Esophagus squamous epithelium (tissue), 5 donors: ENCODE results near the gene MUC4. TPM values are rescaled to one million over a fixed set of nuclear protein-coding genes. Genes with fewer than 3 reads are reported as not detected.
"Not testable (repeated sequence)": the region's sequence is repeated elsewhere in the genome, so short reads cannot be mapped to it uniquely, and the experiment has no call there.

Source experiments
- DNase-seq: peaks from one replicate; lab custom pipeline; 2025; lab: John Stamatoyannopoulos, UW
- H3K27ac ChIP-seq, 4 donors: fragments of 200-600 bp; sonication (generic); one replicate each; pipeline ENCODE4 v1.5.1; 2016 to 2019; ENCODE audit warnings: mild to moderate bottlenecking in 1 of 4
- H3K27me3 ChIP-seq, 4 donors: fragments of 200-600 bp; sonication (generic); 1 replicate in 3 of 4; 2 replicates in 1 of 4; pipeline versions ENCODE4 v1.5.1 to v1.6.0; 2017 to 2021; ENCODE audit warnings: antibody characterized with exemption in 1 of 4
- H3K36me3 ChIP-seq, 3 donors: fragments of 200-600 bp; sonication (generic); one replicate each; pipeline ENCODE4 v1.5.1; 2016 to 2019
- H3K4me1 ChIP-seq, 3 donors: fragments of 200-600 bp; sonication (generic); one replicate each; pipeline ENCODE4 v1.5.1; 2017 to 2019
- H3K4me3 ChIP-seq, 4 donors: fragments of 200-600 bp; sonication (generic); 1 replicate in 3 of 4; 2 replicates in 1 of 4; pipeline ENCODE4 v1.5.1; 2016 to 2019; ENCODE audit warnings: mild to moderate bottlenecking in 2 of 4, moderate library complexity in 1 of 4
- H3K9me3 ChIP-seq, 3 donors: fragments of 200-600 bp; sonication (generic); one replicate each; pipeline ENCODE4 v1.5.1; 2016 to 2019
- POLR2A ChIP-seq, 4 donors: fragments of 450-650 bp; IDR thresholded peaks; one replicate each; pipeline ENCODE4 v1.6.1; 2017; ENCODE audit warnings: antibody characterized with exemption in 4 of 4, mild to moderate bottlenecking in 4 of 4, moderate library complexity in 3 of 4
- WGBS, 2 donors: methylation state at CpG; one replicate each; pipeline ENCODE4 v1.1.5; 2018; 5-methylcytosine and 5-hydroxymethylcytosine counted together
- intact Hi-C: fragments of 100-400 bp; cut with DNase I; formaldehyde crosslinking; loops from one replicate; pipeline ENCODE4 v1.15.0; 2022
- total RNA-seq, 4 donors: library from RNA; depleted of rRNA; stranded (reverse); fragments of >200 nt; gene quantifications; one replicate each; pipeline ENCODE4 v1.1.0, GENCODE V29; 2016
- TF ChIP-seq, protein P1 (sequence below), 6 experiments: fragments of 450-650 bp in 4 of 6; fragments of 200-600 bp in 2 of 6; sonication (generic) in 2 of 6; IDR thresholded peaks; one replicate each; pipeline ENCODE4 v1.5.1; 2016 to 2019; ENCODE audit warnings: antibody characterized with exemption in 6 of 6, mild to moderate bottlenecking in 4 of 6, moderate library complexity in 4 of 6
- donor health status: DM: yes; HTN: yes; CAD: no.

Gene MUC4
- total RNA-seq, 4 donors from 2014 or later, result 11.1 to 51.6 (median 32.2) TPM

DNA sequence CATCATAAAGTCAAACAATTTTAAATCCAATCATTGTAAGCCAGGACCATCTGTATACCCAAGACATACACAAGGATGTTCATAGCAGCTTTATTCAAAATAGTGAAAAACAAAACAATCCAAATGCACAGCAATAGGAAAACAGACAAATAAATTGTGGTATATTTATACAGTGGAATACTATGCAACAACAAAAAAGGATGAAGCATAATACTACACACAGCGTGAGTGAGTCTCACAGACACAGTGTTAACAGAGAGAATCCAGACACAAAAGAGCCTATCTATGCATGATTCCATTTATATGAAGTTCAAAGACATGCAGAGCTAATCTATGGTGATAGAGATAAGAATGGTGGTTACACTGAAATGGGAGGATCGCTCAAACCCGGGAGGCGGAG lies 96.6 kb downstream of the MUC4 start:
- Histone ChIP-seq H3K4me1 (peaks cover 5 to 46% (median 14%) of the 10 kb centered on the region in 3 donors), H3K9me3 (no peaks in the 10 kb centered on the region), H3K36me3 (peaks cover 0 to 30% (median 8%) of the 10 kb centered on the region in 3 donors), H3K27ac (peak overlapping the region in 2 of 4 donors; percentile 74 to 76), H3K4me3 (no peak overlapping the region), H3K27me3 (no peaks in the 10 kb centered on the region)
- no peak for DNase-seq
- intact Hi-C loops, result no loop called here
- WGBS, 2 donors, result 68 to 91% methylated on average over 4 of the region's 4 CpGs
- TF ChIP-seq POLR2A (IDR thresholded peaks at IDR 0.05), result no peak
- TF ChIP-seq, protein P1, sequence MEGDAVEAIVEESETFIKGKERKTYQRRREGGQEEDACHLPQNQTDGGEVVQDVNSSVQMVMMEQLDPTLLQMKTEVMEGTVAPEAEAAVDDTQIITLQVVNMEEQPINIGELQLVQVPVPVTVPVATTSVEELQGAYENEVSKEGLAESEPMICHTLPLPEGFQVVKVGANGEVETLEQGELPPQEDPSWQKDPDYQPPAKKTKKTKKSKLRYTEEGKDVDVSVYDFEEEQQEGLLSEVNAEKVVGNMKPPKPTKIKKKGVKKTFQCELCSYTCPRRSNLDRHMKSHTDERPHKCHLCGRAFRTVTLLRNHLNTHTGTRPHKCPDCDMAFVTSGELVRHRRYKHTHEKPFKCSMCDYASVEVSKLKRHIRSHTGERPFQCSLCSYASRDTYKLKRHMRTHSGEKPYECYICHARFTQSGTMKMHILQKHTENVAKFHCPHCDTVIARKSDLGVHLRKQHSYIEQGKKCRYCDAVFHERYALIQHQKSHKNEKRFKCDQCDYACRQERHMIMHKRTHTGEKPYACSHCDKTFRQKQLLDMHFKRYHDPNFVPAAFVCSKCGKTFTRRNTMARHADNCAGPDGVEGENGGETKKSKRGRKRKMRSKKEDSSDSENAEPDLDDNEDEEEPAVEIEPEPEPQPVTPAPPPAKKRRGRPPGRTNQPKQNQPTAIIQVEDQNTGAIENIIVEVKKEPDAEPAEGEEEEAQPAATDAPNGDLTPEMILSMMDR (IDR thresholded peaks at IDR 0.05), result no peak

DNA sequence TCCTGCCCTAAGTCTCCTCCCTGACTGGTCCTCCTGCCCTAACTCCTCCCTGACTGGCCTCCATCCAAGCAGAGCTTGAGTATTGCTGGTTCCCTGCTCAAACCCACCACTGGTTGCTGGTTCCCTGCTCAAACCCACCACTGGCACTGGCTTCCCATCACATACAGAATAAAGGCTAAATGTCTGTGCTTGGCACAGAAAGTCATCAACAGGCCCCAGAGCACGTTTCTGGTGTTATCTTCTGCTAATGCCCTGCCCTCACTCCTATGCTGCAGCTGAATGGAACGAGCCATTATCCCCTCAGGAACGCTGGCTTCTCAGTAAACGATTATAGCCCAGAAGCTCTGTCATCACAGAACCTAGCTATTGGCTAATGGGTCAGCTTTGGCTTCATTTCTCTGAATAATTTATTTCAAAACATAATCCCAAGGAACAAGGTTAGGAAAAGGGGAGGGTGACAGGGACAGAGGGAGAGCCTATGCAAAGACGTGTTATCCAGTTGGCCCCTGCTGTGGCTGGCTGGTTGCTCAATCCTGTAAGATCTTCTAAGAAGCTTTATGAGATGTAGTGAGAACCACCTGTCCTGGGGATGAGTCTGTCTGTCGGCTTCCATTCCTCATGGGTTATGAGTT lies 97.2 kb downstream of the MUC4 start:
- TF ChIP-seq, protein P1 (IDR thresholded peaks at IDR 0.05), result no peak
- no peak for TF ChIP-seq POLR2A (IDR thresholded peaks at IDR 0.05)
- H3K36me3 ChIP-seq, result peaks cover 0 to 34% (median 8%) of the 10 kb centered on the region in 3 donors
- no peak overlapping the region for H3K4me3 ChIP-seq
- intact Hi-C loops, result no loop called here
- H3K27me3 ChIP-seq, result no peaks in the 10 kb centered on the region
- H3K9me3 ChIP-seq, result no peaks in the 10 kb centered on the region
- 71 to 89% methylated on average over 4 to 6 of the region's 6 CpGs for WGBS, 2 donors
- peaks cover 5 to 39% (median 14%) of the 10 kb centered on the region in 3 donors for H3K4me1 ChIP-seq
- no peak for DNase-seq
- peak overlapping the region in 2 of 4 donors; percentile 2 to 76 for H3K27ac ChIP-seq

DNA sequence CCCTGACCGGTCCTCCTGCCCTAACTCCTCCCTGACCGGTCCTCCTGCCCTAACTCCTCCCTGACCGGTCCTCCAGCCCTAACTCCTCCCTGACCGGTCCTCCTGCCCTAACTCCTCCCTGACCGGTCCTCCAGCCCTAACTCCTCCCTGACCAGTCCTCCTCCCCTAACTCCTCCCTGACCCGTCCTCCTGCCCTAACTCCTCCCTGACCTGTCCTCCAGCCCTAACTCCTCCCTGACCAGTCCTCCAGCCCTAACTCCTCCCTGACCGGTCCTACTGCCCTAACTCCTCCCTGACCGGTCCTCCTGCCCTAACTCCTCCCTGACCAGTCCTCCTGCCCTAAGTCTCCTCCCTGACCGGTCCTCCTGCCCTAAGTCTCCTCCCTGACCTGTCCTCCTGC lies 98.6 kb downstream of the MUC4 start:
- 41% methylated on average over 8 of the region's 9 CpGs; no CpG with 5 or more reads in 1 of the 2 donors for WGBS, 2 donors
- Histone ChIP-seq H3K4me1 (peaks cover 5 to 26% (median 14%) of the 10 kb centered on the region in 3 donors), H3K36me3 (peaks cover 0 to 47% (median 8%) of the 10 kb centered on the region in 3 donors)

DNA sequence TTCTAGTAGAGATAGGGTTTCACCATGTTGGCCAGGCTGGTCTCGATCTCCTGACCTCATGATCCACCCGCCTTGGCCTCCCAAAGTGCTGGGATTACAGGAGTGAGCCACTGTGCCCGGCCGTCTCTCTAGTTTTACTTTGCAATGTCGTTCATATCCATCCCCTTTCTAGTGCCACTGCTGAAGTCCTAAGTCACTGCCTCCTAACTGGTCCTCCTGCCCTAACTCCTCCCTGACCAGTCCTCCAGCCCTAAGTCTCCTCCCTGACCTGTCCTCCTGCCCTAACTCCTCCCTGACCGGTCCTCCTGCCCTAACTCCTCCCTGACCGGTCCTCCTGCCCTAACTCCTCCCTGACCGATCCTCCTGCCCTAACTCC lies 99.2 kb downstream of the MUC4 start:
- H3K9me3 ChIP-seq, H3K27me3 ChIP-seq, DNase-seq, H3K4me3 ChIP-seq, H3K27ac ChIP-seq, intact Hi-C loops: not testable (repeated sequence)
- Histone ChIP-seq H3K36me3 (peaks cover 0 to 50% (median 8%) of the 10 kb centered on the region in 3 donors), H3K4me1 (peaks cover 5 to 22% (median 14%) of the 10 kb centered on the region in 3 donors)
- WGBS, 2 donors, result 76 to 84% methylated on average over 7 to 8 of the region's 8 CpGs

More for the DNA sequence above, 98.6 kb downstream of the MUC4 start:
- intact Hi-C loops, H3K4me3 ChIP-seq, H3K9me3 ChIP-seq, DNase-seq, H3K27me3 ChIP-seq, H3K27ac ChIP-seq: not testable (repeated sequence)

DNA sequence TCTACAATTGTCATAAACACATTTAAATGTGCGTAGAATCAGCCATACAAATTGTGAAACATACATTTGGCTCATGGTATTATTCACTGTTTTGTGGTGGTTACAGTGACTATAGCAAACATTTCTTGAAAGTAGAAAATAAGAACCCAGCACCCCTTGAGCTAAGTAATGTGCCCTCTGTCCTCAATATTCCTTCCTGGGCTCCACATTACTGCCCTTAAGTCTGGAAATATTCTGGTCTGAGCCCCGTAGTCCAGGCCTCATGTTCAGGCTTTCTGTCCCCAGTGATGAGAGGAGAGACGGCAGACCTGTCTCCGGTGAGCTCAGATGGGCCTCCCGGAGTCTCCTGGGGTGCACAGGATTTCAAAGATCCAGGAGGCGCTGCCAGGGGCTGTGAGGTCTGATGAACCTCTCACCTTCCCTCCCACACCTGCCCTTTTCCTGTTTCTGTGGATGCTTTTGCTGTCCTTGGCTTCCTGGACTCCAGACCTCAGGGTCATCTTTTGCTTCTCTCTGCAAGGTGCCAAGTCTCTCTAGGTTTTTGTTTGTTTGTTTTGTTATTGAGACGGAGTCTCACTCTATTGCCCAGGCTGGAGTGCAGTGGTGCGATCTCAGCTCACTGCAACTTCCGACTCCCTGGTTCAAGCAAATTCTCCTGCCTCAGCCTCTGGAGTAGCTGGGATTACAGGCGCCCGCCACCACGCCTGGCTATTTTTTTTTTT lies 99.8 kb downstream of the MUC4 start:
- 82 to 90% methylated on average over 12 of the region's 12 CpGs for WGBS, 2 donors

DNA sequence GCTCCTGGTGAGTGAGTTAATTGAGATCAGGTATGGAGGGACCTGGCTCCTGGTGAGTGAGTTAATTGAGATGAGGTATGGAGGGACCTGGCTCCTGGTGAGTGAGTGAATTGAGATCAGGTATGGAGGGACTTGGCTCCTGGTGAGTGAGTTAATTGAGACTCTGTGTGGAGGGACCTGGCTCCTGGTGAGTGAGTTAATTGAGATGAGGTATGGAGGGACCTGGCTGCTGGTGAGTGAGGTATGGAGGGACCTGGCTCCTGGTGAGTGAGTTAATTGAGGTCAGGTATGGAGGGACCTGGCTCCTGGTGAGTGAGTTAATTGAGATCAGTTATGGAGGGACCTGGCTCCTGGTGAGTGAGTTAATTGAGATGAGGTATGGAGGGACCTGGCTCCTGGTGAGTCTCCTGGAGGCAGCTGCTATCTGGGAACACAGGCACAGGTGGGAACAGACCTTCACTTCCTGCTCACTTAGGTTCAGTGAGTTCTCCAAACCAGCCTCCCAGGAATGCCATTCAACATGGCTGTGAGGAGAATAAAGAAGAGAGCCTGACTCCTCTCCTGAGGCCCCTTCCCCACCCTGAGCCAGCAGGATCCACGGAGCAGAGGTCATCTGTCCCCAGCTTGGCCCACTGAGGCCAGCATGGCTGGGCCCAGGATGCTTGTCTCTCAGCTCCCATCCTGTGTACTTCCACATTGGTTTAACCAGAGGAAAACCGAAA lies 100.5 kb downstream of the MUC4 start:
- H3K4me1 ChIP-seq, H3K27ac ChIP-seq, DNase-seq, intact Hi-C loops, H3K27me3 ChIP-seq, H3K9me3 ChIP-seq, H3K4me3 ChIP-seq: not testable (repeated sequence)
- WGBS, 2 donors, result 67 to 100% methylated on average over 1 to 2 of the region's 2 CpGs
- H3K36me3 ChIP-seq, result peaks cover 0 to 50% (median 8%) of the 10 kb centered on the region in 3 donors

More for the DNA sequence above, 99.8 kb downstream of the MUC4 start:
- peaks cover 0 to 50% (median 8%) of the 10 kb centered on the region in 3 donors for H3K36me3 ChIP-seq
- intact Hi-C loops, result no loop called here
- no peak for DNase-seq
- no peaks in the 10 kb centered on the region for H3K9me3 ChIP-seq
- TF ChIP-seq POLR2A (IDR thresholded peaks at IDR 0.05), result no peak
- TF ChIP-seq, protein P1 (IDR thresholded peaks at IDR 0.05), result no peak
- H3K27me3 ChIP-seq, result no peaks in the 10 kb centered on the region
- H3K27ac ChIP-seq, result no peak overlapping the region
- peaks cover 5 to 17% (median 14%) of the 10 kb centered on the region in 3 donors for H3K4me1 ChIP-seq
- H3K4me3 ChIP-seq, result no peak overlapping the region

DNA sequence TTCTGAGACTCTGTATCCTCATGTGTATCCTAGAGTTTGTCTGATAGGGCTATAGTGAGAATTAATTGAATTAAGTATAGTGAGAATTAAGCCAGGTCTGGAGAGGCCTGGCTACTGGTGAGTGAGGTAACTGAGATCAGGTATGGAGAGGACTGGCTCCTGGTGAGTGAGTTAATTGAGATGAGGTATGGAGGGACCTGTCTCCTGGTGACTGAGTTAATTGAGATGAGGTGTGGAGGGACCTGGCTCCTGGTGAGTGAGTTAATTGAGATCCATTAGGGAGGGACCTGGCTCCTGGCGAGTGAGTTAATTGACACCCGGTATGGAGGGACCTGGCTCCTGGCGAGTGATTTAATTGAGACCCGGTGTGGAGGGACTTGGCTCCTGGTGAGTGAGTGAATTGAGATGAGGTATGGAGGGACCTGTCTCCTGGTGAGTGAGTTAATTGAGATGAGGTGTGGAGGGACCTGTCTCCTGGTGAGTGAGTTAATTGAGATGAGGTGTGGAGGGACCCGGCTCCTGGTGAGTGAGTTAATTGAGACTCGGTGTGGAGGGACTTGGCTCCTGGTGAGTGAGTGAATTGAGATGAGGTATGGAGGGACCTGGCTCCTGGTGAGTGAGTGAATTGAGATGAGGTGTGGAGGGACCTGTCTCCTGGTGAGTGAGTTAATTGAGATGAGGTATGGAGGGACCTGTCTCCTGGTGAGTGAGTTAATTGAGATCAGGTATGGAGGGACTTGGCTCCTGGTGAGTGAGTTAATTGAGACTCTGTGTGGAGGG lies 101.4 kb downstream of the MUC4 start:
- intact Hi-C loops, H3K27me3 ChIP-seq, H3K27ac ChIP-seq, H3K4me3 ChIP-seq, DNase-seq, H3K9me3 ChIP-seq, H3K4me1 ChIP-seq: not testable (repeated sequence)
- peaks cover 0 to 44% (median 8%) of the 10 kb centered on the region in 3 donors for H3K36me3 ChIP-seq
- WGBS, 2 donors, result 61 to 74% methylated on average over 3 to 6 of the region's 6 CpGs
